GM21717 (cell line): ENCODE results near the gene INPP1.
"Not testable (repeated sequence)": the region's sequence is repeated elsewhere in the genome, so short reads cannot be mapped to it uniquely, and the experiment has no call there.

Source experiments
- ATAC-seq: cut with Tn5 transposase; IDR thresholded peaks from one replicate; pipeline ENCODE4 v1.9.1; 2021; ENCODE audit warnings: mild to moderate bottlenecking, moderate library complexity; ENCODE audit not compliant: unreplicated experiment

Gene INPP1, protein sequence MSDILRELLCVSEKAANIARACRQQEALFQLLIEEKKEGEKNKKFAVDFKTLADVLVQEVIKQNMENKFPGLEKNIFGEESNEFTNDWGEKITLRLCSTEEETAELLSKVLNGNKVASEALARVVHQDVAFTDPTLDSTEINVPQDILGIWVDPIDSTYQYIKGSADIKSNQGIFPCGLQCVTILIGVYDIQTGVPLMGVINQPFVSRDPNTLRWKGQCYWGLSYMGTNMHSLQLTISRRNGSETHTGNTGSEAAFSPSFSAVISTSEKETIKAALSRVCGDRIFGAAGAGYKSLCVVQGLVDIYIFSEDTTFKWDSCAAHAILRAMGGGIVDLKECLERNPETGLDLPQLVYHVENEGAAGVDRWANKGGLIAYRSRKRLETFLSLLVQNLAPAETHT

GRCh38 chr2:190343536-190344275, at the start of gene INPP1:
Gene INPP1 (plus strand): TSS chr2:190343589. CDS start chr2:190360103, 16,514 bp downstream.
- peak; percentile 64 for ATAC-seq

DNA sequence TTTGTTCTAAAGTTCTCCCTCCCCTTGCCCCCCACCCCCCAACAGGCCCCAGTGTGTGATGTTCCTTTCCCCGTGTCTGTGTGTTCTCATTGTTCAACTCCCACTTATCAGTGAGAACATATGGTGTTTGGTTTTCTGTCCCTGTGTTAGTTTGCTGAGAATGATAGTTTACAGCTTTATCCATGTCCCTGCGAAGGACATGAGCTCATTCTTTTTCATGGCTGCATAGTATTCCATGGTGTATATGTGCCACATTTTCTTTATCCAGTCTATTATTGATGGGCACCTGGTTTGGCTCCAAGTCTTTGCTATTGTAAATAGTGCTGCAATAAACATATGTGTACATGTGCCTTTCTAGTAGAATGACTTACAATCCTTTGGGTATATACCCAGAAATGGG, 45.5 kb upstream of the INPP1 start:
- ATAC-seq: not testable (repeated sequence)

GRCh38 chr2:190301032-190301431, 42.4 kb upstream of the INPP1 start:
- ATAC-seq: no peak

DNA sequence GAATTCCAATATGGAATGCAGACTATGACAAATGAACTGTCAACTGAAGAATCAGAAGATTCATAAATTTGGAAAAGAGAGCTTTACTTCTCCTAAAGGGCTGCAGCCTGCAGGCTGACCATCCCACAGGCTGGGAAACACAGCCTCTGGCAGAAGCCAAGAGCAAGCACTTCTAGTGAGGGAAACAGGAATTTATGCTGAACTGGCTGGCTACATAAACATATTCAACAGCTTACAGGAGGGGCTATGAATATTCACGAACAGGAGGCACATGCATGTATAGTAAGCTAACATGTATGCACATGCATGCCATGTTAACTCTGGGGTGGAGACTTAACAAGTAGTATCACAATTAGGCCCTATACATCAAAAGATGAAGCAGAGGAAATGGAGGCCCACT, 41.3 kb upstream of the INPP1 start:
- ATAC-seq: no peak

GRCh38 chr2:190303647-190304046, 39.7 kb upstream of the INPP1 start:
- ATAC-seq: no peak

DNA sequence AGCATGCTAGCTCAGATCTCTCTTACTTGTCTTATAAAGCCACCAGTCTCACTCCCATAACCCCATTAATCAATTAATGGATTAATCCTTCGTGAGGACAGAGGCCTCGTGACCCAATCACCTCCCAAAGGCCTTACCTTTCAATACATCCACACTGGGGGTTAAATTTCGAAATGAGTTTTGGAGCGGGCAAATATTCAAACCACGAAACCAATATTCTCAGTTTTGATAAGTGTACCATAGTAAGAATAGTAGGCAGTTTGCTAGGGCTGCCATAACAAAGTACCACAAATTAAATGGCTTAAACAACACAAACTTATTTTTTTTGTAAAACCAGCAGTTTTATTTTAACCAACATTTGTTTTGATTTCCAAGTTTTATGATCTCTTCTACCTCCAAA, 39.0 kb upstream of the INPP1 start:
- no peak for ATAC-seq

- no peak for ATAC-seq
These were observed 35.4 kb upstream of the INPP1 start for GRCh38 chr2:190308031-190308430.

- no peak for ATAC-seq
These were observed 31.3 kb upstream of the INPP1 start for GRCh38 chr2:190311893-190312634.

DNA sequence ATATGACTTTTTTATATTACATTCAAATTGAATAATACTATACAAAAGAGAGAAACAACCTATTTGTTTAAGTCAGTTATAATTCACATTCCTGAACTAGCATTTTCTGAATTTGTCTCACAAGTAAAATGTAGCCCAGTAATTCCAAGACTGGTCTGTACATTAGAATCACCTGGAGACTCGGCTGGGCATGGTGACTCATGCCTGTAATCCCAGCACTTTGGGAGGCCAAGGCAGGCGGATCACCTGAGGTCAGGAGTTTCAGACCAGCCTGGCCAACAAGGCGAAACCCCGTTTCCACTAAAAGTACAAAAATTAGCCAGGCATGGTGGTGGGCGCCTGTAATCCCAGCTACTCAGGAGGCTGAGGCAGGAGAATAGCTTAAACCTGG, 30.8 kb upstream of the INPP1 start:
- not testable (repeated sequence) for ATAC-seq

GRCh38 chr2:190313880-190314279, 29.5 kb upstream of the INPP1 start:
- no peak for ATAC-seq

GRCh38 chr2:190315273-190315672, 28.1 kb upstream of the INPP1 start:
- no peak for ATAC-seq

DNA sequence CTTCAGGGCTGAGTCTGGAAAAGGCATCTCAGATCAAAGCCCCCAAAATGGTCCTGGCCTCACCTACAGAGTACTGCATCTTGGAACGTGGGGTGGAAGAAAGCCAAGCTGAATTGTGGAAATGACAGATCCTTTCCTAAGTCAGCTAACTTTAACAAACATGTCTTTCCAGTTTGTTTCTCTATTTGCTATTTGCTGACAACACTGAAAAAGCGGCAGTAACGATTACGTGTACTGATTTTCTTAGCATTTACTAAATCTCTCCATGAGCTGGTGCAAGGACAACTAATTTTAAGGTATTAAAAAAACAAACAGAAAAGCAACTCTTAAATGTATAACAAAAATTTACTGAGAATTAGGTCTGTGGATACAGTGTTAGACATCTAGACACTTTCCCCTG, 24.9 kb upstream of the INPP1 start:
- no peak for ATAC-seq

DNA sequence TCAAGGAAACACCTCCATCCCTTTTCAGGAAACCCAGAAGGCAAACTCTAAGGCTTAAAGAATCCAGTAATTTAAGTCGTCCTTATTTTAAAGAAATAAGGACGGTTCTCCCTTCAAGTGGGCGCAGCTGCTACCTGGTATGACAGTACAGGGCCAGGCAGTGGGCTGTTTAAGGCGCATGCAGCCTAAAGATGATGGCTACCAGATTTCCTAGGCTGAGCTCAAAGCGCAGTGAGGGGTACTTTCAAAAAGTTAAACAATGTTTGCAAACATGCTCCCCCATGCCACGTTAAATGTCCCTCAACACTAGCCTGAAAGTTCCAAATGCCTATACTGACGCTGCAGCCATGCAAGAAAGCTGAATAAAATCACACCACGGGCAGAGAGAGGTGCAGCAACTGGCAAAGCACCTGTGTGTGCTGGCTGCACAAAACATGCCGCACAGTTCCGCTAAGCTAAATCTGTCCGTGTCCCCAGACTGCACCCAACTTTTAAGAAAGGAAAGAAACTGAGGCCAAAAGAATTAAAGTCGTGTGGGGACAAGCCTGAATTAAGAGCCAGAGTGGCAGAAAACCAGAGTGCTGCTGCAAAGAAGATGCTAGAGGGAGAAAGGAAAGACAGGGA, 24.3 kb upstream of the INPP1 start:
- peak; percentile 34 for ATAC-seq

DNA sequence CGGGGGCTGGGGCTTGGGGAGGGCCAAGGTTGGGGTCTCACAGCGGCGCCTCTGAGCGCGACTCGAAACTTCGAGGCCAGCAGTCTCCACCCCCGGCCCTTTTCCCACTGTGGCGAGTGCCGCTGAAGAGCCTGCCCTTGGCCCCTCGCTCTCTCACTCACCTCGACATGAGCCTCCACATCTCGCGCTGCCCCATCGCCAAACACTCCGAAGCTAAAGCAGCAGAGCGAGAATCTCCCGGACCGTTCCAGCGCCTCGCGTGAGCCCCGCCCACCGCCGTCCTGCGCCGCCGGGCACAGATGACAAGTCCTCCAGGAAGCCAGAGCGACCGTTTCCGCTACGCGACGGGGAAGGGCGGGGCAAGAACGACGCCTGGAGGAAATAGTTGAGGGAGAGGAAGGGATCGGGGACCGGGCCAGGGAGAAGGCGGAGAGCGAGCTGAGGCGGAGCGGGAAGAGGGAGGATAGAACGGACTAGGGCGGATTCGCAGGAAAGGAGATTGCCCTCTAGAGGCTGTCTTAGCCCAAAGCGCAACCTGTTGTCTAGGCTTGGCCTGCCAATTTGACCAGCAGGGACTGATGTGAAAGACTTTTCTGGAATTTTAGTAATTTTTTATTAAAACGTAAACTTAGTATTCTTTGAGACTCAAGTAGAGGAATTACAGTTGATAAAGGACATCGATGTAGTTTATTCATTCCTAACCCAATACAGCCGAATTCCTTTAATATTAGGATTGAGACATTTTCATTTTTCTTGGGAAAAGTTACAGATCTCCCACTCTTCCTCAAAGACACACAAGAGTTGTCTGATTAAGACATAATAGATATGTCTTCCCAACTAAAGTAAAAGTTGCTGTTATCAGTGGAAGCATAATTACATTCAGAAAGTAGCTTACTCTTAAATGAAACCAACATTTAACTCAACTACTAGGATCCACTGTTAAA, 23.6 kb upstream of the INPP1 start, which contains the start of gene HIBCH:
HIBCH (minus strand) TSS at position 272 of the 944 bp plus-strand sequence; CDS start at position 196, 76 bp downstream.
- ATAC-seq: peak; percentile 93

DNA sequence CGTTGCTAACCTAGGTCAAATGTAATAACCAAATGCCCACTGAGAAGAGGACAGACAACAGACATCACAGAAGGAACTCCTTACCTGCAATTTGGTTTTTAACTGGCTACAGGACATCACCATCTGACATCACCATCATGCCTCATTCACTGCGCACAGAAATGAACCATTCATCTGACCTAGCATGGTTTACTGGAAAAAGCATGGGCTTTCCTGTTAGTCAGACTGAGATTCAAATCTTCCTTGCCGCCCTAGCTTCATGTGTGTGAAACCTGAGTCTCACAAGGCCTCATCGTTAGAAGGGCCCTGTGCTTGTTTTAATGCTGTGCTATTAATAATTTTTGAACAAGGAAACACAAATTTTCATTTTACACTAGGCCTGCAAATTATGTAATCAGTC, 22.7 kb upstream of the INPP1 start:
- no peak for ATAC-seq

- ATAC-seq: no peak
These were observed 20.0 kb upstream of the INPP1 start for GRCh38 chr2:190323406-190323805.

DNA sequence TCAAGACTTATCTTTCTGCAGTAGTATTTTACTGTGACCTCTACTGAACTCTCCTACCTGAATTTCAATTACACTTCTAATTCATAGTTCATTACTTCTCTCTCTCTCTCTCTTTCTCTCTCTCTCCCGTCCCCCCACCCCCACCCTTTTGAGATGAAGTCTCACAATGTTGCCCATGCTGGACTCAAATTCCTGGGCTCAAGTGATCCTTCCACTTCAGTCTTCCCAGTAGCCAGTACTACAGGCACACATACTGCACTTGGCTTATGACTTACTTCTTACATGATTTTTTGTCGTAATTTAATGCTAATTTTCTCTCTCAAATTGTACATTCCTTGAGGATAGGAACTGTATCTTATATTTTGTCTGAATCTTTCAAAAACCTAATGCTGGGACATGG, 17.8 kb upstream of the INPP1 start:
- no peak for ATAC-seq

GRCh38 chr2:190327867-190328572, 15.4 kb upstream of the INPP1 start:
- no peak for ATAC-seq

DNA sequence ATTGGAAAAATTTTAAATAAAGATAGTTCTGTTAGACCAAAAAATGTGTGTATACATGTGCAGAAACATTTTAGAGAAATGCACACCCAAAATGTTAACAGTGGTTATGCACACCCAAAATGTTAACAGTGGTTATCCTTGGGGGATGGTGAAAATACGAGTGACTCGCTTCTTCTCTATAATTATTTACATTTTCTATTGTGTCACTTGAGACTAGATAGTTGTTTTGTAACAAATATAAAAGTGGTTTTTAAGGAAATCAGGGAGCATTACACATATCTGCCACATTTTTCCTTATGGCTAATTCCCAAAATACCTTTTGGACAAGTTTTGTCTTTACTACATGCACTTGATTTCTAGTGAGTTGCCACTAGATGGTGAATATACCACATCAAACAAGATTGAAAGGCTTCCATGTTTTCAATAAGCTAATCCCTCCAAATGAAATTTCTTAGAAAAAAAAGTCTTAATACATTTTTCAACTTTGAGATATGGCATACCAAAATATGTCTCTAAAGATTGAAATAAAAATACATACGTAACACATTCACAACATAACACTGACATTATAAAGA, 14.7 kb upstream of the INPP1 start:
- ATAC-seq: no peak
